GM12874 (cell line): ENCODE results near the gene ELAVL3.

ENCODE experiments used
- TF ChIP-seq, protein P1 (sequence below): IDR thresholded peaks from 2 replicates; pipeline ENCODE4 v1.5.1; 2011; ENCODE audit warnings: low read depth, mild to moderate bottlenecking, control low read depth, low read length, moderate library complexity; ENCODE audit not compliant: insufficient read depth

The ELAVL3 gene

GRCh38 chr19:11434703-11435056 lies 46.2 kb downstream of the ELAVL3 start:
- TF ChIP-seq, protein P1, sequence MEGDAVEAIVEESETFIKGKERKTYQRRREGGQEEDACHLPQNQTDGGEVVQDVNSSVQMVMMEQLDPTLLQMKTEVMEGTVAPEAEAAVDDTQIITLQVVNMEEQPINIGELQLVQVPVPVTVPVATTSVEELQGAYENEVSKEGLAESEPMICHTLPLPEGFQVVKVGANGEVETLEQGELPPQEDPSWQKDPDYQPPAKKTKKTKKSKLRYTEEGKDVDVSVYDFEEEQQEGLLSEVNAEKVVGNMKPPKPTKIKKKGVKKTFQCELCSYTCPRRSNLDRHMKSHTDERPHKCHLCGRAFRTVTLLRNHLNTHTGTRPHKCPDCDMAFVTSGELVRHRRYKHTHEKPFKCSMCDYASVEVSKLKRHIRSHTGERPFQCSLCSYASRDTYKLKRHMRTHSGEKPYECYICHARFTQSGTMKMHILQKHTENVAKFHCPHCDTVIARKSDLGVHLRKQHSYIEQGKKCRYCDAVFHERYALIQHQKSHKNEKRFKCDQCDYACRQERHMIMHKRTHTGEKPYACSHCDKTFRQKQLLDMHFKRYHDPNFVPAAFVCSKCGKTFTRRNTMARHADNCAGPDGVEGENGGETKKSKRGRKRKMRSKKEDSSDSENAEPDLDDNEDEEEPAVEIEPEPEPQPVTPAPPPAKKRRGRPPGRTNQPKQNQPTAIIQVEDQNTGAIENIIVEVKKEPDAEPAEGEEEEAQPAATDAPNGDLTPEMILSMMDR, result no peak

DNA sequence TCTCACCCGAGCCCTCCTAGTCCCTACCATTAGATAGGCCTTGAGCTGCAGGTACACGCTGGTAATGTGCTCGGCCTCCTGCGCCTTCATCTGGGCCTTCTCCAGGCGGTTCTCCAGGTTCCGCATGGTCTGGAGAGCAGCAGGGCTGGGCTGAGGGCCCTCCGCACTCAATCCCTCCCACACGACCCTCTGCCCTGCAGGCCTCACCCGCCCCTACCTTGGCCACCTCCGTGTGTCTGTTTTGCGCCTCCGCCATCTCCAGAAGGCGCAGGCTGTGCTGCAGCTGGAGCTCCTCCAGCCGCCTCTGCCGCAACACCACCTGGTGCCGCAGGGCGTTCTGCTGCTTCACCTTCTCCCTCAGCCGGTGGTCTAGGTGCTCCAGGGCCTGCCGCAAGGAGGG lies 54.2 kb downstream of the ELAVL3 start:
- TF ChIP-seq, protein P1, result no peak

- TF ChIP-seq, protein P1, result no peak
Observed at GRCh38 chr19:11425719-11426457, 55.0 kb downstream of the ELAVL3 start.

DNA sequence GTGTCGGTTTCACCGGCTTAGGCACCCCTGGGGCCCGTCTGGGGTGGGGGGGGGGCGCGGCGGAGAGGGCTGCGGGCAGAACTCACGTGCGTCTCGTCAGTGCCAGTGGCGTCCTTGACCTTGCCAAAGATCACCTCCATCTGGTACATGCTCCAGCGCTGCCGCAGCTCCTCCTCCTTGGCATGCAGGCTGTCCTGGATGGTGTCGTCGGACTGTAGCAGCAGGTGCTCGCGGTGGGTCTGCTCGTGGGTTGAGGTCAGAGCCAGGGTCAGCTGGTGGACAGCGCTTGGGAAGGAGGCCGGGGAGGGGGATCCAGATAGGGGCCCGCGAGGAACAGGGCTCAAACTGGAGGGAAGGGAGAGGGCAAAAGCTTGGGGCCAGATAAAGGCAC lies 57.1 kb downstream of the ELAVL3 start:
- TF ChIP-seq, protein P1, result no peak

- TF ChIP-seq, protein P1, result no peak
Observed at GRCh38 chr19:11423164-11423790, 57.6 kb downstream of the ELAVL3 start.

- TF ChIP-seq, protein P1, result no peak
Observed at GRCh38 chr19:11422163-11423065, 58.4 kb downstream of the ELAVL3 start.
